UCSD-AML1 (cell line): ENCODE results near the gene ABO.
"Not testable (repeated sequence)": the region's sequence is repeated elsewhere in the genome, so short reads cannot be mapped to it uniquely, and the experiment has no call there.

Experiments used
- DNase-seq: peaks from one replicate; lab custom pipeline; 2025; ENCODE audit not compliant: unreplicated experiment; lab: John Stamatoyannopoulos, UW

The ABO gene

GRCh38 chr9:133247632-133248031 is 27.4 kb downstream of the ABO start:
- no peak for DNase-seq

GRCh38 chr9:133246991-133247390 is 28.0 kb downstream of the ABO start:
- DNase-seq, result no peak

- DNase-seq, result no peak
These were observed 28.4 kb downstream of the ABO start for GRCh38 chr9:133246562-133246961.

DNA sequence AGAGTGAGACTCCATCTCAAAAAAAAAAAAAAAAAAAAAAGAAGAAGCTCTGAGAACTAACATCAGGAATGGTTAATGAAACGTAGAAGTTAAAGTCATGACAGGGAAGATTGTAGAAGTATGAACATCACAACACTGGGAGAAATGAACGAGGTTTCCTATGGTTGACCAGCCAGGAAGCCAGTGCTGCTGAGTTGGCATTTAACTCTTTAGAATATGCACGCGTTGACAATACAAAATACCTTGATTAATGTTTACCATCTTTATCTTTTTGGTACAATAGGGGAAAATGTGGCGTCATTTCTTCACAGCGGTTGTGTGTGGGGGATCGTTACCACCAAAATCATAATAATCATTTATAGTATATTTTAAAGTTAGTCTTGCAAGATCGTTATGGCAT is 32.0 kb downstream of the ABO start:
- DNase-seq, result no peak

DNA sequence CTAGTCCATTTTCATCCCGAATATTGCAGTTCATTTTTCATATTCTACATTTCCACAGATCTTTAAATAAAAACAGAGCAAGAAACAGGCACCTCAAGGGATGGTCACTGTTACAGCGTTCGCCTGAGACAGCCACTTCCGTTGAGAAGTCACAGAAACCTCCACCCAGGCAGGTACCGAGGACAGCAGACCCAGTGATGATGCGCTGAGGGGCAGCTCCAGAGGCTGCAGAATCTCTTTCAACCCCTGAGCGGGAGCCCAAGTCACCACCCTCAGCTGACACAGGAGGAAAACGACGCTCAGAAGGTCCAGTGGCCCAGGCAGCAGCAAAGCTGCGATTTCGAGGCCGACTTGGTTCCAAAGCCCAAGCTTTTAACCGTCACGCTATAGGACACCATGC is 32.8 kb downstream of the ABO start:
- no peak for DNase-seq

DNA sequence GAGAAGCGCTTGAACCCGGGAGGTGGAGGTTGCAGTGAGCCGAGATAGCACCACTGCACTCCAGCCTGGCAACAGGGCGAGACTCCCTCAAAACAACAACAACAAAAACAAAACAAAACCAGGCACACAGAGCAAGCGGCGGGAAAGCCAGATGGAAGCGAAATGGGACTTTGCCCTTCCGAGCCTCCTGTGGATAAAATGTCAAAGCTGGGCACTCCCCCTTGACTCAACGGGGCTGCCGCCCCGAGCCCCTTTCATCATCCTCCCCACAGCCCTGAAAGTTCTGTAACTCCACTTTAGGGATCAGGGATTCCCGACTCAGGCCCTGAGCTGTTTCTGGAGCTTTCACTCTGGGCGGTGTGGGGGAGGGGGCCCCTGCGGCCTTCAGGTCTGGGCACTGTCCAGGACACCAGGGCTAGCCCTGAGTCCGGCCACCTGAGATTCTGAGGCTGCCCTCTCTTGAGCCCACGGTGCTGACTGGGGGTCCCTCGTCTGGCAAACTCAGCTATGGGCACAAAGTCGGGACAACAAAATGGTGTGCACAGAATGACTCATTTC is 35.4 kb downstream of the ABO start:
- DNase-seq, result no peak

- peak; percentile 79 for DNase-seq
These were observed 36.0 kb downstream of the ABO start for GRCh38 chr9:133238851-133239532.

- DNase-seq, result peak; percentile 66
These were observed 36.6 kb downstream of the ABO start for GRCh38 chr9:133238272-133238850.

- no peak for DNase-seq
These were observed 37.8 kb downstream of the ABO start for GRCh38 chr9:133237035-133237731.

DNA sequence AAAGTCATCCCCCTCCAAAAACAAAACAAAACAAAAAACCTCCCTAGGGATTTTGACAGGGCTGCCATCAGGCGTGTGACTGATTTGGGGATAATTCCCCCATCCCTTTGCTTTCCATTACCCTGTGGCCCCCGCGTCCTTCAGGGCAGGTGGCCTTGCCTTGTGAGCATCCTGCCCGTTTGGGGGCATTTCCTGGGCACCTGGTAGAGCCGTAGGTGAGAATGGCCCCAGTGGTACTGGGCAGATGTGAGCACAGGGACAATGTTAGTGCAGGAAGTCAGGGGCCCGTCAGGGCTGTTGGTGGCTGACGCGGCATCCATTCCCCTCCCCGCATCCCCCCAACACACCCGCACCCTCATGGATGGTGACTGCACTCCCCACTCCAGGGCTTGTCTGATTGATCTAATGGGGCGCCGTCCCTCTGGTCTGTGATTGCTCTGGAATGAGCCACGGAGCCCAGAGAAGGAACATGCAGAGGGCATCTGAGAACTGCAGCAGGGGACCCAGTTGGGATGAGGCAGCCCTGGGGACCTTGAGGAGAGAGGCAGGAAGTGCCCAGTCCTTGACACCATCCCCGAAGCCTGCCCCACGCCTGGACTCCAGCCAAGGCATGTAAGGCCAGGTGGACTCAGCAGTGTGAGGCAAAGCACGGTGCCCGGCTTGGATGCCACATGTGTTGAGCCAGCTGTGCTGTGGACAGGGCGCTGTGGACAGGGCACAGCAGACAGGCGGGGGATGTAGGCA is 38.5 kb downstream of the ABO start:
- DNase-seq, result not testable (repeated sequence)

GRCh38 chr9:133235549-133236222 is 39.3 kb downstream of the ABO start:
- DNase-seq, result no peak

DNA sequence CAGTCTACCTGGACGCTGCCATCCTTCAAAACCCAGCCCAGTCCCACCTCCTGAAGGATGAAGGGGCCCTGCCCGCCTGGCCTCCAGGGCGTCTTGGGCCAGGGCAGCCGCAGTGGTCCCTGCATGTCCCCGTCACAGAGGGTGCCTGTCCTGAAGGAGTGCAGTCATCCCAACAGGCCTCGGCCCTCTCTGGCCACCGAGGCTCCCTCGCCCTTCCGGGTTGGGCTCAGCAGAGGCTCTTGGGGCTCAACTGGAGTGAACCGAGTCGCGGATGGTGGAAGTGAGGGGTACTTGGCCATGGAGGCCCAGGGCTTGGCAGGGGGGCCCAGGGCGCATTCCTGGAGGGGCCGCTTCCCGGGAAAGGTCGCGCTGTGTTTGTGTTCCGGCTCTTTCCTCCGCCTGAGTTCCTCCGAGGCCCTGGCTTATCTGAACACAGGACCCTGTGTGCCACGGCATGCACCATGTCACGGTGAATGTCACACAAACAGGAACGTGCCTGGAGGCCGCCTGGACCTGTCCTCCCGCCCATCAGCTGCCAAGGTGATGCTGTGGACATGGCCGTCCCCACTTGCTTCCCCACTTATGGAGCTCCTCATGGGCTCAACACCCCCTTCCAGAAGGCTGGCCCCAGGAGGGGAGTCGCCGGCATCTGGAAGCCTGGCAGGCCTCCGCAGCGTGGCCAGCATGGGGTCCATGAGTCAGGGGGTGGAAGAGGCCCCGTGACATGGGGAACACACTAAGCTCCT is 40.3 kb downstream of the ABO start:
- DNase-seq, result no peak

GRCh38 chr9:133233681-133234432 is 41.1 kb downstream of the ABO start:
- DNase-seq, result no peak

DNA sequence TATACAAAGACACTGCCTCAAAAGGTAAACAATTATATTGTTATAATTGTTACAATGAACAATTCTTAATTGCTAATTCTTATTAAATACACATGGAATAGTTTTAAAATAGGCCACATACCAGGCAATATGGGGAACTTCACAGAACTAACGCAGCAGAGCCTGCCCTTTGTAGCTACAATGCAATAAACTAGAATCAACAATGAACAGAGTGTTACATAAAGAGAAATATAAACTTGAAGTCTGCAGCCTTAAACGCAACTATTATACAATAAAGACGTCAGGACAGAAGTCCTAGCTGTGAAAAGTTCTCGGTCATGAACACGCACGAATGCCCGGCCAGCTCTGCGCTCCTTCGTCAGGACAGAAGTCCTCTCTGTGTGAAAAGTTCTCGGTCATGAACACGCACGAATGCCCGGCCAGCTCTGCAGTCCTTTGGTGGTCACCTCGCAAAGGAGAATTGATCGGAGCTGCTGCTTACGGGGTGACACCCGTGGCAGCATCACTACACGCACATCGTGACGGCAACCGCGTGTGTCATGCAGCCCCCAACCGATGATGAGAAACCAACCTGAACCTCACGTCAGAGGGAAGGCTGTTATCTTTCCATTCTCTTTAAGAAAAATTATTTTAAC is 43.0 kb downstream of the ABO start:
- not testable (repeated sequence) for DNase-seq

- not testable (repeated sequence) for DNase-seq
These were observed 44.5 kb downstream of the ABO start for GRCh38 chr9:133230514-133230913.

DNA sequence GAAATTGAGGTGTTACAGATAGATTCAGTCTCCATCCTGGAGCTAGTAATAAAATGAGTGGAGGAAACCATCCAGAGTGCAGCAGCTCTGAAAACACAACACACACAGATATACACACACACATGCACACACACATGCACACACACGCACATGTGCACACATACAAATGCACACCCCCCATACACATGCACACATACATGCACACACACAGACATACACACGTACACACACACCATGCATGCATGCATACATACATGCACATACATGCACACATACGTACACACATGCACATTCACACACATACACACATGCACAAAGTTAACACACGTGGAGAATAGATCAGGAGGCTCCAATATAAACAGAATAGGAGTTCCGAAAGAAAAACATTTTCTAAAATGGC is 44.9 kb downstream of the ABO start:
- DNase-seq, result no peak

- DNase-seq, result not testable (repeated sequence)
These were observed 46.4 kb downstream of the ABO start for GRCh38 chr9:133228474-133229193.

DNA sequence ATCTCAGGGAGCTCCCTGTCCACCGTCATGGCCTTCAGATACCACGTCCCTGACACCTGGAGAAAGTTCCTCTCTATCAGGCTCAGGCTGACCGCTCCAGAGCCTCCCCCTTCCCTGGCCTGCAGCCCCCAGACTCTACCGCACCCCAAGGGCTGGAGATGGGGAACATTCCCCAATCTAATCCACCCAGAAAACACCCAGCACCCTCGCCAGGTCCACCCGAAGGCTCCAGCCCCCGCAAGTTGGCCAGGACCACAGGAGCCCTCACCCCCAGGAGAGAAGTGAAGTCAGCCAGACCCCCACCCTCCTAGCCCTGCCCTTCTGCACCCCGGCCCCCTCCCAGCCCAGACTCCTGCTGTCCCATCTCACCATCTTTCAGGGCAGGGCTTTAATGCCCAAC is 47.0 kb downstream of the ABO start:
- DNase-seq, result not testable (repeated sequence)
